Stomach (tissue), 4 donors: ENCODE measurements around the gene TMEM209.

Source experiments
- EP300 ChIP-seq: sonication (generic); formaldehyde crosslinking; IDR thresholded peaks from one replicate; pipeline ENCODE4 v1.6.1; 2017; ENCODE audit warnings: antibody characterized with exemption
- POLR2A ChIP-seq, 4 donors: fragments of 450-650 bp; IDR thresholded peaks; one replicate each; pipeline ENCODE4 v1.6.1; 2016; ENCODE audit warnings: antibody characterized with exemption in 4 of 4, control low read depth in 2 of 4, mild to moderate bottlenecking in 1 of 4, moderate library complexity in 1 of 4
- TF ChIP-seq, protein P1 (sequence below), 7 experiments: fragments of 450-650 bp in 4 of 7; fragments of 200-600 bp in 3 of 7; sonication (generic) in 3 of 7; IDR thresholded peaks; one replicate each; pipeline ENCODE4 v1.5.1; 2016 to 2019; ENCODE audit warnings: antibody characterized with exemption in 7 of 7, control low read depth in 2 of 7, mild to moderate bottlenecking in 1 of 7

DNA sequence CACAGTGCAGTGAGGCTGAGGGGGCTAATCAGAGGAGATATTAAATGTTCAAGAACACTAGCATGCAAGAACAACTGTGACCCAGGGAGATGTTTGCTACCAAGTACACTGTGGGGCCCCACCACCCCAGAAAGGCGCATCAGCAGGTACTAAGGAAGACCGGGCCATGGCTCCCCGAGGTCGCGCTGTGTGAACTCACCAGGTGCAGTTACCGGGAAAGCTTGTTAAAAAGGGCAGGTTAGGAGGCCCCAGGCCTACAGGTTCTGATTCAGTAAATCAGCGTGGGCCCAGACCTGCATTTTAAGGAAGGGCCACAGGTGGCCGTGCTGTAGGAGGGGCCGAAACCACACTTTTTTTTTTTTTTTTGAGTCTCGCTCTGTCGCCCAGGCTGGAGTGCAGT, 54.6 kb downstream of the TMEM209 start:
- TF ChIP-seq, protein P1, sequence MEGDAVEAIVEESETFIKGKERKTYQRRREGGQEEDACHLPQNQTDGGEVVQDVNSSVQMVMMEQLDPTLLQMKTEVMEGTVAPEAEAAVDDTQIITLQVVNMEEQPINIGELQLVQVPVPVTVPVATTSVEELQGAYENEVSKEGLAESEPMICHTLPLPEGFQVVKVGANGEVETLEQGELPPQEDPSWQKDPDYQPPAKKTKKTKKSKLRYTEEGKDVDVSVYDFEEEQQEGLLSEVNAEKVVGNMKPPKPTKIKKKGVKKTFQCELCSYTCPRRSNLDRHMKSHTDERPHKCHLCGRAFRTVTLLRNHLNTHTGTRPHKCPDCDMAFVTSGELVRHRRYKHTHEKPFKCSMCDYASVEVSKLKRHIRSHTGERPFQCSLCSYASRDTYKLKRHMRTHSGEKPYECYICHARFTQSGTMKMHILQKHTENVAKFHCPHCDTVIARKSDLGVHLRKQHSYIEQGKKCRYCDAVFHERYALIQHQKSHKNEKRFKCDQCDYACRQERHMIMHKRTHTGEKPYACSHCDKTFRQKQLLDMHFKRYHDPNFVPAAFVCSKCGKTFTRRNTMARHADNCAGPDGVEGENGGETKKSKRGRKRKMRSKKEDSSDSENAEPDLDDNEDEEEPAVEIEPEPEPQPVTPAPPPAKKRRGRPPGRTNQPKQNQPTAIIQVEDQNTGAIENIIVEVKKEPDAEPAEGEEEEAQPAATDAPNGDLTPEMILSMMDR (IDR thresholded peaks at IDR 0.05) = no peak
- no peak for TF ChIP-seq POLR2A (IDR thresholded peaks at IDR 0.05)
- no peak for TF ChIP-seq EP300
